Gastrocnemius medialis (tissue), 4 donors: ENCODE data around the gene MYO1D. TPM values are rescaled to one million over a fixed set of nuclear protein-coding genes. Genes with fewer than 3 reads are reported as not detected.

Source experiments
- ATAC-seq, 2 donors: fragments of 150-250 bp; one replicate each; pipeline ENCODE4 v1.9.1; 2016
- DNase-seq, 2 donors: peaks; one replicate each; pipeline ENCODE4 v3.0.0-alpha.2; 2019
- H3K27ac ChIP-seq, 4 donors: fragments of 200-600 bp; sonication (generic); 1 replicate in 1 of 4; 2 replicates in 3 of 4; pipeline ENCODE4 v1.5.1; 2016 to 2018; ENCODE audit warnings: mild to moderate bottlenecking in 2 of 4, moderate library complexity in 1 of 4
- H3K27me3 ChIP-seq, 3 donors: fragments of 200-600 bp; sonication (generic) in 2 of 3; 1 replicate in 1 of 3; 2 replicates in 2 of 3; pipeline versions ENCODE4 v1.5.1 to v1.6.0; 2016 to 2019; ENCODE audit warnings: mild to moderate bottlenecking in 1 of 3, moderate library complexity in 1 of 3
- H3K36me3 ChIP-seq, 2 donors: fragments of 200-600 bp; sonication (generic) in 1 of 2; one replicate each; pipeline ENCODE4 v1.5.1; 2017 to 2018
- H3K4me1 ChIP-seq, 2 donors: fragments of 200-600 bp; sonication (generic) in 1 of 2; one replicate each; pipeline ENCODE4 v1.5.1; 2016 to 2017; ENCODE audit warnings: mild to moderate bottlenecking in 2 of 2
- H3K4me3 ChIP-seq, 4 donors: fragments of 200-600 bp; sonication (generic) in 3 of 4; 1 replicate in 1 of 4; 2 replicates in 3 of 4; pipeline ENCODE4 v1.5.1; 2016 to 2019; ENCODE audit warnings: mild to moderate bottlenecking in 2 of 4
- H3K9me3 ChIP-seq, 3 donors: fragments of 200-600 bp; sonication (generic) in 2 of 3; 1 replicate in 1 of 3; 2 replicates in 2 of 3; pipeline ENCODE4 v1.5.1; 2016 to 2019
- CTCF ChIP-seq, 5 experiments: fragments of 450-650 bp in 3 of 5; fragments of 200-600 bp in 2 of 5; sonication (generic) in 2 of 5; IDR thresholded peaks in 4 of 5; conservative IDR thresholded peaks in 1 of 5; 1 replicate in 4 of 5; 2 replicates in 1 of 5; pipeline ENCODE4 v1.5.1; 2016 to 2019; ENCODE audit warnings: antibody characterized with exemption in 5 of 5, mild to moderate bottlenecking in 3 of 5, moderate library complexity in 3 of 5
- POLR2A ChIP-seq, 2 donors: fragments of 450-650 bp; IDR thresholded peaks; one replicate each; pipeline ENCODE4 v1.6.1; 2017; ENCODE audit warnings: antibody characterized with exemption in 2 of 2, mild to moderate bottlenecking in 2 of 2, moderate library complexity in 2 of 2
- in situ Hi-C, 4 donors: fragments of 200-750 bp; cut with MboI; loops; one replicate each; pipeline versions ENCODE4 v1.15.0 to v1.8.0; 2017; ENCODE audit warnings: low sequenced_read_pairs in 4 of 4
- intact Hi-C: fragments of 100-400 bp; cut with DNase I; formaldehyde crosslinking; loops from one replicate; pipeline ENCODE4 v1.15.1; 2023; ENCODE audit warnings: low total_unique reads
- total RNA-seq, 4 donors: library from RNA; depleted of rRNA; stranded (reverse); fragments of >200 nt; gene quantifications; one replicate each; pipeline versions ENCODE4 v1.1.0 to v1.2.3, GENCODE V29; 2016

Gene MYO1D
- total RNA-seq, 4 donors from 2014 or later: 5.8 to 20.1 (median 7.8) TPM

DNA sequence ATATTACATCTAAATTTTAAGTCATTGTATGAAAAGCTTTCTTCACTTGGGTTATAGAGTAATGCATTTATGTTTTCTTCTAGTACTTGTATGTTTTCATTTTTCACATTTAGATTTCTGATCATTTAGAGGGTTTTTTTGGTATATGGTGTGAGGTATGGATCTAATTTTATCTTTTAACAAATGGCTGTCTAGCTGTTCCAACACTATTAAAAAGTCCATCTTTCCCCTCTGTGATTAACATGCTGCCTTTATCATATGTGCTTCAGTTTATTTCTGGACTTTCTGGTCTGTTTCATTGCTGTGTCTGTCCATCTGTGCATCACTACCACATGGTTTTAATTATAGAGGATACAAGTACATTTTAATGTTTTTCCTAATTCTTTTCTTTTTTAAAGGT is 163.8 kb downstream of the MYO1D start:
- Histone ChIP-seq H3K9me3 (no peaks in the 10 kb centered on the region), H3K27ac (no peak overlapping the region), H3K4me1 (no peaks in the 10 kb centered on the region), H3K4me3 (no peak overlapping the region), H3K27me3 (no peaks in the 10 kb centered on the region), H3K36me3 (no peaks in the 10 kb centered on the region)
- intact Hi-C loops: no loop called here
- ATAC-seq (no peak), DNase-seq (no peak)
- TF ChIP-seq CTCF (IDR thresholded peaks at IDR 0.05 in 4 of 5, conservative IDR thresholded peaks at IDR 0.05 in 1 of 5): no peak
- TF ChIP-seq POLR2A (IDR thresholded peaks at IDR 0.05): no peak
- in situ Hi-C loops: no loop called here

DNA sequence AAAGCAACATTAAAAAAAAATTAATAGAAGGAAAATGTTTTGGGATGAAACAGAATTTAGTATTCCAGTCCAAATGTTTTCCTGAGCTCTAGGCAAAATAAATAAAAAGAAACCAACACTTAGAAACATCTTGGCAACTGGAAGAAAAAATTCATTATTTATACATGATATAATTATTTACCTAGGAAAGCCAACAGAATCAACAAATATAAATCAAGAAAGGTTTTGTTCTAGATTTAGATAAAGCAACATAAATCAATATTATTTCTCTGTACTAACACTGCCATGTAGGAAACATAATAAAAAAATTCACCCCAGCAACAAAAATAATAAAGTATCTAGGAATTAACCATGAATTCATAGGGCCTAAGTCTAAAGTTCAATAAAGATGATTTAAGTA is 167.4 kb downstream of the MYO1D start:
- in situ Hi-C loops: no loop called here

GRCh38 chr17:32701871-32702270 is 175.1 kb downstream of the MYO1D start:
- no peak for TF ChIP-seq CTCF (IDR thresholded peaks at IDR 0.05 in 4 of 5, conservative IDR thresholded peaks at IDR 0.05 in 1 of 5)
- TF ChIP-seq POLR2A (IDR thresholded peaks at IDR 0.05): no peak
- no peaks in the 10 kb centered on the region for H3K36me3 ChIP-seq
- no peaks in the 10 kb centered on the region for H3K4me1 ChIP-seq
- intact Hi-C loops: no loop called here
- no peak overlapping the region for H3K4me3 ChIP-seq
- DNase-seq (no peak), ATAC-seq (no peak)
- H3K9me3 ChIP-seq: no peaks in the 10 kb centered on the region
- no peak overlapping the region for H3K27ac ChIP-seq
- in situ Hi-C loops: no loop called here
- no peaks in the 10 kb centered on the region for H3K27me3 ChIP-seq

More for the DNA sequence above, 167.4 kb downstream of the MYO1D start:
- no peak for DNase-seq
- Histone ChIP-seq H3K36me3 (no peaks in the 10 kb centered on the region), H3K4me3 (no peak overlapping the region), H3K9me3 (no peaks in the 10 kb centered on the region), H3K27ac (no peak overlapping the region), H3K4me1 (no peaks in the 10 kb centered on the region), H3K27me3 (no peaks in the 10 kb centered on the region)
- no peak for TF ChIP-seq CTCF (IDR thresholded peaks at IDR 0.05 in 4 of 5, conservative IDR thresholded peaks at IDR 0.05 in 1 of 5)
- no peak for TF ChIP-seq POLR2A (IDR thresholded peaks at IDR 0.05)
- intact Hi-C loops: no loop called here
- no peak for ATAC-seq

GRCh38 chr17:32699247-32699646 is 177.7 kb downstream of the MYO1D start:
- ATAC-seq (no peak), DNase-seq (no peak)
- intact Hi-C loops (no loop called here), in situ Hi-C loops (no loop called here)
- no peak overlapping the region for H3K4me3 ChIP-seq
- H3K9me3 ChIP-seq: no peaks in the 10 kb centered on the region
- no peaks in the 10 kb centered on the region for H3K4me1 ChIP-seq
- H3K27ac ChIP-seq: no peak overlapping the region
- TF ChIP-seq CTCF (IDR thresholded peaks at IDR 0.05 in 4 of 5, conservative IDR thresholded peaks at IDR 0.05 in 1 of 5): no peak
- TF ChIP-seq POLR2A (IDR thresholded peaks at IDR 0.05): no peak
- H3K27me3 ChIP-seq: no peaks in the 10 kb centered on the region
- H3K36me3 ChIP-seq: no peaks in the 10 kb centered on the region
